ENCODE results near the gene GSN. TPM values are rescaled to one million over a fixed set of nuclear protein-coding genes. Genes with fewer than 3 reads are reported as not detected.
A peak's percentile ranks its signal among the peaks of the same experiment; 100 is the strongest.

The GSN gene
- total and polyA plus RNA-seq, 2 of the 13 experiments (the other 11 are each of a cell fraction or from before 2014, with no cell fraction given), result 294 to 307 TPM

GRCh38 chr9:121299467-121300282 lies 31.7 kb downstream of the GSN start (continued):
- TF ChIP-seq SP140L (CRISPR knock-in tag; IDR thresholded peaks at IDR 0.05; ENCODE audit: borderline replicate concordance) (no peak), SRSF1 (optimal IDR thresholded peaks at IDR 0.05; ENCODE audit: low read depth, low read length) (peak; percentile 71), GPBP1L1 (CRISPR knock-in tag; IDR thresholded peaks at IDR 0.05) (no peak), XBP1 (CRISPR knock-in tag; IDR thresholded peaks at IDR 0.05) (no peak), ZNF337 (CRISPR knock-in tag; IDR thresholded peaks at IDR 0.05; ENCODE audit: borderline replicate concordance, low read depth) (no peak), ZNF451 (CRISPR knock-in tag; IDR thresholded peaks at IDR 0.05) (0 out of 2 replicates have a peak, but pooled peaks have one; percentile 43), ZNF572 (CRISPR knock-in tag; IDR thresholded peaks at IDR 0.05) (no peak), NFKB2 (CRISPR knock-in tag; IDR thresholded peaks at IDR 0.05; ENCODE audit: borderline replicate concordance) (peak; percentile 41; the same call in 1 of the 2 replicates), NFRKB (IDR thresholded peaks at IDR 0.05) (no peak), RFX3 (CRISPR knock-in tag; IDR thresholded peaks at IDR 0.05) (no peak), ZNF816 (CRISPR knock-in tag; IDR thresholded peaks at IDR 0.05; ENCODE audit: borderline replicate concordance) (peak; percentile 67; the same call in 1 of the 2 replicates), ZNF253 (CRISPR knock-in tag; IDR thresholded peaks at IDR 0.05; ENCODE audit: borderline replicate concordance) (no peak), ZBTB46 (CRISPR knock-in tag; IDR thresholded peaks at IDR 0.05; ENCODE audit: borderline replicate concordance) (no peak)
- TF ChIP-seq, protein P1, sequence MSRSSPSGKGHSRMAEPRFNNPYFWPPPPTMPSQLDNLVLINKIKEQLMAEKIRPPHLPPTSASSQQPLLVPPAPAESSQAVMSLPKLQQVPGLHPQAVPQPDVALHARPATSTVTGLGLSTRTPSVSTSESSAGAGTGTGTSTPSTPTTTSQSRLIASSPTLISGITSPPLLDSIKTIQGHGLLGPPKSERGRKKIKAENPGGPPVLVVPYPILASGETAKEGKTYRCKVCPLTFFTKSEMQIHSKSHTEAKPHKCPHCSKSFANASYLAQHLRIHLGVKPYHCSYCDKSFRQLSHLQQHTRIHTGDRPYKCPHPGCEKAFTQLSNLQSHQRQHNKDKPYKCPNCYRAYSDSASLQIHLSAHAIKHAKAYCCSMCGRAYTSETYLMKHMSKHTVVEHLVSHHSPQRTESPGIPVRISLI (CRISPR knock-in tag; IDR thresholded peaks at IDR 0.05; ENCODE audit: borderline replicate concordance), result peak; percentile 11; the same call in 1 of the 2 replicates
- TF ChIP-seq, protein P2, sequence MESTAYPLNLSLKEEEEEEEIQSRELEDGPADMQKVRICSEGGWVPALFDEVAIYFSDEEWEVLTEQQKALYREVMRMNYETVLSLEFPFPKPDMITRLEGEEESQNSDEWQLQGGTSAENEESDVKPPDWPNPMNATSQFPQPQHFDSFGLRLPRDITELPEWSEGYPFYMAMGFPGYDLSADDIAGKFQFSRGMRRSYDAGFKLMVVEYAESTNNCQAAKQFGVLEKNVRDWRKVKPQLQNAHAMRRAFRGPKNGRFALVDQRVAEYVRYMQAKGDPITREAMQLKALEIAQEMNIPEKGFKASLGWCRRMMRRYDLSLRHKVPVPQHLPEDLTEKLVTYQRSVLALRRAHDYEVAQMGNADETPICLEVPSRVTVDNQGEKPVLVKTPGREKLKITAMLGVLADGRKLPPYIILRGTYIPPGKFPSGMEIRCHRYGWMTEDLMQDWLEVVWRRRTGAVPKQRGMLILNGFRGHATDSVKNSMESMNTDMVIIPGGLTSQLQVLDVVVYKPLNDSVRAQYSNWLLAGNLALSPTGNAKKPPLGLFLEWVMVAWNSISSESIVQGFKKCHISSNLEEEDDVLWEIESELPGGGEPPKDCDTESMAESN (CRISPR knock-in tag; conservative IDR thresholded peaks at IDR 0.05), result no peak; the same call in 1 of the 2 replicates
- TF ChIP-seq, protein P3, sequence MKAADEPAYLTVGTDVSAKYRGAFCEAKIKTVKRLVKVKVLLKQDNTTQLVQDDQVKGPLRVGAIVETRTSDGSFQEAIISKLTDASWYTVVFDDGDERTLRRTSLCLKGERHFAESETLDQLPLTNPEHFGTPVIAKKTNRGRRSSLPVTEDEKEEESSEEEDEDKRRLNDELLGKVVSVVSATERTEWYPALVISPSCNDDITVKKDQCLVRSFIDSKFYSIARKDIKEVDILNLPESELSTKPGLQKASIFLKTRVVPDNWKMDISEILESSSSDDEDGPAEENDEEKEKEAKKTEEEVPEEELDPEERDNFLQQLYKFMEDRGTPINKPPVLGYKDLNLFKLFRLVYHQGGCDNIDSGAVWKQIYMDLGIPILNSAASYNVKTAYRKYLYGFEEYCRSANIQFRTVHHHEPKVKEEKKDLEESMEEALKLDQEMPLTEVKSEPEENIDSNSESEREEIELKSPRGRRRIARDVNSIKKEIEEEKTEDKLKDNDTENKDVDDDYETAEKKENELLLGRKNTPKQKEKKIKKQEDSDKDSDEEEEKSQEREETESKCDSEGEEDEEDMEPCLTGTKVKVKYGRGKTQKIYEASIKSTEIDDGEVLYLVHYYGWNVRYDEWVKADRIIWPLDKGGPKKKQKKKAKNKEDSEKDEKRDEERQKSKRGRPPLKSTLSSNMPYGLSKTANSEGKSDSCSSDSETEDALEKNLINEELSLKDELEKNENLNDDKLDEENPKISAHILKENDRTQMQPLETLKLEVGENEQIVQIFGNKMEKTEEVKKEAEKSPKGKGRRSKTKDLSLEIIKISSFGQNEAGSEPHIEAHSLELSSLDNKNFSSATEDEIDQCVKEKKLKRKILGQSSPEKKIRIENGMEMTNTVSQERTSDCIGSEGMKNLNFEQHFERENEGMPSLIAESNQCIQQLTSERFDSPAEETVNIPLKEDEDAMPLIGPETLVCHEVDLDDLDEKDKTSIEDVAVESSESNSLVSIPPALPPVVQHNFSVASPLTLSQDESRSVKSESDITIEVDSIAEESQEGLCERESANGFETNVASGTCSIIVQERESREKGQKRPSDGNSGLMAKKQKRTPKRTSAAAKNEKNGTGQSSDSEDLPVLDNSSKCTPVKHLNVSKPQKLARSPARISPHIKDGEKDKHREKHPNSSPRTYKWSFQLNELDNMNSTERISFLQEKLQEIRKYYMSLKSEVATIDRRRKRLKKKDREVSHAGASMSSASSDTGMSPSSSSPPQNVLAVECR (CRISPR knock-in tag; IDR thresholded peaks at IDR 0.05; ENCODE audit: borderline replicate concordance), result peak; percentile 70; the same call in 1 of the 2 replicates

Data from HepG2 (cell line).